Stimulated activated CD8-positive, alpha-beta memory T cell treated with anti-CD3 and anti-CD28 coated beads, Interleukin-7, amount 100 ng/mL, for 24 hours (primary cell): ENCODE data around the gene MOK.

Source experiments
- DNase-seq: peaks from one replicate; pipeline ENCODE4 v3.0.0-alpha.2; 2020; ENCODE audit warnings: low read depth

The MOK gene

GRCh38 chr14:102203382-102203781, 101.6 kb downstream of the MOK start:
- no peak for DNase-seq

- DNase-seq, result no peak
Observed at GRCh38 chr14:102202944-102203343, 102.0 kb downstream of the MOK start.

GRCh38 chr14:102201776-102202175, 103.2 kb downstream of the MOK start:
- DNase-seq, result no peak

GRCh38 chr14:102201353-102201738, 103.6 kb downstream of the MOK start:
- DNase-seq, result no peak

GRCh38 chr14:102200690-102201352, 104.1 kb downstream of the MOK start:
- DNase-seq, result no peak

- no peak for DNase-seq
Observed at GRCh38 chr14:102197317-102197853, 107.6 kb downstream of the MOK start.

- DNase-seq, result no peak
Observed at GRCh38 chr14:102196902-102197230, 108.1 kb downstream of the MOK start.

GRCh38 chr14:102196039-102196901, 108.7 kb downstream of the MOK start:
- DNase-seq, result no peak

- DNase-seq, result no peak
Observed at GRCh38 chr14:102195446-102195845, 109.5 kb downstream of the MOK start.

GRCh38 chr14:102194856-102195255, 110.1 kb downstream of the MOK start:
- no peak for DNase-seq

- no peak for DNase-seq
Observed at GRCh38 chr14:102192840-102193502, 112.0 kb downstream of the MOK start.

- no peak for DNase-seq
Observed at GRCh38 chr14:102189874-102190273, 115.1 kb downstream of the MOK start.

- no peak for DNase-seq
Observed at GRCh38 chr14:102188187-102188586, 116.8 kb downstream of the MOK start.

GRCh38 chr14:102187568-102188001, 117.4 kb downstream of the MOK start:
- no peak for DNase-seq

GRCh38 chr14:102187044-102187443, 117.9 kb downstream of the MOK start:
- DNase-seq, result no peak

GRCh38 chr14:102185360-102185759, 119.6 kb downstream of the MOK start:
- DNase-seq, result no peak

GRCh38 chr14:102184316-102185035, 120.5 kb downstream of the MOK start:
- DNase-seq, result no peak

- DNase-seq, result no peak
Observed at GRCh38 chr14:102183886-102184285, 121.1 kb downstream of the MOK start.

- DNase-seq, result no peak
Observed at GRCh38 chr14:102182936-102183619, 121.9 kb downstream of the MOK start.

GRCh38 chr14:102182190-102182589, 122.8 kb downstream of the MOK start:
- no peak for DNase-seq

- no peak for DNase-seq
Observed at GRCh38 chr14:102181187-102181586, 123.8 kb downstream of the MOK start.
